ENCODE measurements around the gene PEF1. TPM values are rescaled to one million over a fixed set of nuclear protein-coding genes. Genes with fewer than 3 reads are reported as not detected.

The PEF1 gene
- total RNA-seq, 1 experiment from 2014 or later: 40.3 TPM

DNA sequence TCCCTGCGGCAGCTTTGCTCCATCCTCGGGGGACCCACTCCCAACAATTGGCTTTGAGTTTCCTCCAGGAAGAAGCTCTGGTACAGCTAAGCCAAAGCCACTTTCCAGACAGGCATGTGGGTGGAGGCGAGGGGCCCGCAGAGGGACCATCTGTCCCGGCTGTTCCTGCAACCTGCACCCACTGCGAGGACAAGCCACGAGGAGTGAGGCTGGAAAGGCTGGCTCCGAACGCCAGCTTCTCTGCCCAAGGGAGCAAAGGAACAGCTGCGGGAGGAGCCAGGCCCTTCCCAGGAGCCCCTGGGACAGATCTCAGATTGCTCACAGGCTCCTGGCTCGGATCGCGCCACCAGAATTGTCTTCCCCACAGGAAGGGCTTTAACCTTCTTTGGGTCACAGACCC is 28.3 kb upstream of the PEF1 start:
- no peaks in the 10 kb centered on the region for H3K9me3 ChIP-seq (ENCODE audit: control insufficient read depth, low read depth, low read length)
- no CpG with 5 or more reads among the region's 13 CpGs for WGBS (ENCODE audit: extremely low coverage, insufficient read length, low lambda C conversion rate)
- H3K27ac ChIP-seq (ENCODE audit: insufficient read length, low read depth, low read length): no peak overlapping the region
- H3K27me3 Mint-ChIP-seq (ENCODE audit: low read depth): peaks cover 2% of the 10 kb centered on the region
- peaks cover 21 to 30% of the 10 kb centered on the region in 2 experiments for H3K4me1 Mint-ChIP-seq
- H4K91ac ChIP-seq (ENCODE audit: insufficient read length, low read depth, low read length): no peak overlapping the region
- H3K36me3 Mint-ChIP-seq (ENCODE audit: insufficient read depth in 1 of 3, low read depth in 3 of 3): no peaks in the 10 kb centered on the region
- H3K4me3 Mint-ChIP-seq: no peak overlapping the region
- no peak overlapping the region for H2BK15ac ChIP-seq (ENCODE audit: low read depth, low read length)
- no peak overlapping the region for H3K56ac ChIP-seq (ENCODE audit: insufficient read length, low read depth, low read length)
- peak overlapping the region in 1 of 3 experiments; percentile 92; a peak in 1 of 7 replicates for H3K27ac Mint-ChIP-seq
- no peak overlapping the region for H3K18ac ChIP-seq (ENCODE audit: insufficient read length, low read depth, low read length)
- H3K9ac ChIP-seq (ENCODE audit: extremely low read depth, insufficient read length, low read length): no peak overlapping the region
- no peaks in the 10 kb centered on the region for H3K23me2 ChIP-seq (ENCODE audit: insufficient read length, low read depth, low read length, poor library complexity, severe bottlenecking)
- H3K27me3 ChIP-seq (ENCODE audit: insufficient read depth, low read length): no peaks in the 10 kb centered on the region
- no peaks in the 10 kb centered on the region for H3K79me2 ChIP-seq (ENCODE audit: insufficient read depth, low read length)
- H3K9me3 Mint-ChIP-seq: no peaks in the 10 kb centered on the region
- no peak overlapping the region for H3T11ph ChIP-seq (ENCODE audit: low read length)
- no peaks in the 10 kb centered on the region for H4K20me1 ChIP-seq (ENCODE audit: control insufficient read depth, insufficient read depth, insufficient read length)
- no peak overlapping the region for H3K4me2 ChIP-seq (ENCODE audit: insufficient read depth, insufficient read length, low read length)
- H2AK5ac ChIP-seq (ENCODE audit: insufficient read length, low read length): no peak overlapping the region
- no peaks in the 10 kb centered on the region for H3K4me1 ChIP-seq (ENCODE audit: insufficient read depth, low read length)
- no peak overlapping the region for H2BK120ac ChIP-seq (ENCODE audit: low read depth, low read length, poor library complexity, severe bottlenecking)
- H3K23ac ChIP-seq (ENCODE audit: insufficient read length, low read depth, low read length): no peak overlapping the region
- no peak overlapping the region for H2BK20ac ChIP-seq (ENCODE audit: low read depth, low read length, poor library complexity, severe bottlenecking)
- DNase-seq: no peak
- H4K5ac ChIP-seq (ENCODE audit: insufficient read length, low read depth, low read length): no peak overlapping the region
- H4K8ac ChIP-seq (replicated peaks; ENCODE audit: insufficient read length, low read depth, low read length): no peak overlapping the region
- no peak overlapping the region for H3K14ac ChIP-seq (ENCODE audit: insufficient read depth, low read length)
- H3K79me1 ChIP-seq (ENCODE audit: insufficient read depth, low read depth, low read length, poor library complexity, severe bottlenecking): no peaks in the 10 kb centered on the region
- H3K4ac ChIP-seq (ENCODE audit: low read depth, low read length): no peak overlapping the region
- H2BK5ac ChIP-seq (ENCODE audit: insufficient read length, low read length): no peak overlapping the region
- TF ChIP-seq CTCF (conservative IDR thresholded peaks at IDR 0.05): no peak
- H2AFZ ChIP-seq (ENCODE audit: low read length): no peak overlapping the region
- H2BK12ac ChIP-seq (ENCODE audit: insufficient read length, low read depth, low read length): no peak overlapping the region
